Measurements from ENCODE around the gene NFATC3.

NFATC3 gene

GRCh38 chr16:68223072-68223471, 137.9 kb downstream of the NFATC3 start:
- TF ChIP-seq, protein P1, sequence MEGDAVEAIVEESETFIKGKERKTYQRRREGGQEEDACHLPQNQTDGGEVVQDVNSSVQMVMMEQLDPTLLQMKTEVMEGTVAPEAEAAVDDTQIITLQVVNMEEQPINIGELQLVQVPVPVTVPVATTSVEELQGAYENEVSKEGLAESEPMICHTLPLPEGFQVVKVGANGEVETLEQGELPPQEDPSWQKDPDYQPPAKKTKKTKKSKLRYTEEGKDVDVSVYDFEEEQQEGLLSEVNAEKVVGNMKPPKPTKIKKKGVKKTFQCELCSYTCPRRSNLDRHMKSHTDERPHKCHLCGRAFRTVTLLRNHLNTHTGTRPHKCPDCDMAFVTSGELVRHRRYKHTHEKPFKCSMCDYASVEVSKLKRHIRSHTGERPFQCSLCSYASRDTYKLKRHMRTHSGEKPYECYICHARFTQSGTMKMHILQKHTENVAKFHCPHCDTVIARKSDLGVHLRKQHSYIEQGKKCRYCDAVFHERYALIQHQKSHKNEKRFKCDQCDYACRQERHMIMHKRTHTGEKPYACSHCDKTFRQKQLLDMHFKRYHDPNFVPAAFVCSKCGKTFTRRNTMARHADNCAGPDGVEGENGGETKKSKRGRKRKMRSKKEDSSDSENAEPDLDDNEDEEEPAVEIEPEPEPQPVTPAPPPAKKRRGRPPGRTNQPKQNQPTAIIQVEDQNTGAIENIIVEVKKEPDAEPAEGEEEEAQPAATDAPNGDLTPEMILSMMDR (IDR thresholded peaks at IDR 0.05; ENCODE audit: low read depth, low read length) = no peak
- DNase-seq (ENCODE audit: extremely low read depth, low read depth) = no peak

GRCh38 chr16:68226116-68226515, 140.9 kb downstream of the NFATC3 start:
- TF ChIP-seq, protein P1 (IDR thresholded peaks at IDR 0.05; ENCODE audit: low read depth, low read length) = no peak
- no peak for DNase-seq (ENCODE audit: extremely low read depth, low read depth)

GRCh38 chr16:68227183-68227793, 142.1 kb downstream of the NFATC3 start:
- DNase-seq (ENCODE audit: extremely low read depth, low read depth) = no peak
- TF ChIP-seq, protein P1 (IDR thresholded peaks at IDR 0.05; ENCODE audit: low read depth, low read length) = no peak

DNA sequence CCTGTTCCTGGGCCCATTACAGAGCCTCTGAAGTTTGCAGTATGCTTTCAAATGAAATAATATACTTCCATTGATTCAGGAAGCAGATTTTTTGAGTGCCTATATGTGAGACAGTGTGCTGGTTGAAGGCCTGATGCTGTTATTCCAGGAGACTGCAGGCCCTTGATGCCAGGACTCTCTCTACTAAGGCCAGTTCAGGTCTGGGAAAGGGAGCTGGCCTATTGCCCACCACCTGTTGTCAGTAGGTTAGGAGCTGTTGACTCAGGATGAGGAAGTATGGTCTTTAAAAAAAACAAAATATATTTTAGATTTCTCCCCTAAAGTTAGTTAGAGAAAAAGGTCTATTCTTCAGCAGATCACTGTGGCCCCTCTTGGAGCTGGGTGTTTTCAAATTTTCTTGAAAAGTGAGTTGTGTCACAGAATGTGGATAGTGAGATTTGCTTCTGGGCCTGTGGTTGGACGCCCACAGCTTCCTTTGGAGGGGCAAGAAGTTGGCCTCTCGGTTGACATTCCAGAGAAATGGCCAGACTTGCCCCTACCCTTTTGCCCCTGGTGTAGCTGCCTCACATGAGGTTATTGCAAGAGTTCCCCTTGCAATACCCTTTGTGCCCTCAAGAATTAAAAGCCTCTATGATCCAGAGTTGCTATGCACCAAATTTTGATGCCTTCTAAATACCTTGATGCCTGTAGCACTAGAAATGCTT, 142.8 kb downstream of the NFATC3 start:
- DNase-seq (ENCODE audit: extremely low read depth, low read depth) = no peak
- TF ChIP-seq, protein P1 (IDR thresholded peaks at IDR 0.05; ENCODE audit: low read depth, low read length) = no peak

DNA sequence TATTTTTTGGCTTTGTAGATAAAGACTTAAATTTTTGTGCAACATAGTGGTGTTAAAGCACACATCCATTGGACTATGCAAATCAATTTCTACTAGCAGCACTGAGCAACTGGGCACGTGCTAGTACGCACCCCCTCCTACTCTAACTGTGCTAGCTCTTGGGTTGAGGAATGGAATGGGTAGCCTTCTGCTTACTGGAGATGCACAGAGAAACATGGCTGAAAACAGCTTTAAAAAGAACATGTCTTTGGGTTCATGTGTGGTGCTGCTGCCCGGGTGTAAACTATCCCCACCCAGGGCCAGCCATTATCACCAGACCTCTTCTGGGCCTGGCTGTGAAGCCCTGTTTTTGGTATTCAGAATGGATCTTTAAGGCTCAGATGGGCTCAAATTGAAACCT, 143.5 kb downstream of the NFATC3 start:
- no peak for DNase-seq (ENCODE audit: extremely low read depth, low read depth)

GRCh38 chr16:68229431-68230175, 144.4 kb downstream of the NFATC3 start:
- TF ChIP-seq, protein P1 (IDR thresholded peaks at IDR 0.05; ENCODE audit: low read depth, low read length) = peak; percentile 92
- peak; percentile 55 for DNase-seq (ENCODE audit: extremely low read depth, low read depth)

More for the DNA sequence above, 143.5 kb downstream of the NFATC3 start:
- TF ChIP-seq, protein P1 (IDR thresholded peaks at IDR 0.05; ENCODE audit: low read depth, low read length) = no peak

DNA sequence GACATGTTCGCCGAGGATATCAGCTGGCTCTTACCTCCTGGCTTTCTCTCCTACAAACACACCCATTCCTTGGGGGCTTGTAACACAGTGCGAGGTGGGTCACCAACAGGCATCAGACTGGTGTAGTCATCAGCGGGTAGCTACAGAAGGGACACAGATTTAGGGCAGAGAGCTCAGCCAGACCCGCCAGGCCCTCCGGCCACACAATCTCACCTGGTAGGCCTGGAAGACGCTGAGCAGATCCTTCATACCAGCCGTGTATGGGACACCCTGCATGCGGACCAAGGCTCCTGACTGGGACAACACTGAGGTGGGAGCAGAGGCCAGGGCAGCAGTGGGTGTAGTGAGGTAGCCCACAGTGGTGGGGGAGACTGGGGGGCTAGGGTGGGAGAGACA, 145.0 kb downstream of the NFATC3 start:
- TF ChIP-seq, protein P1 (IDR thresholded peaks at IDR 0.05; ENCODE audit: low read depth, low read length) = no peak

More for the DNA sequence above, 145.0 kb downstream of the NFATC3 start:
- no peak for DNase-seq (ENCODE audit: extremely low read depth, low read depth)

Measured in AG09319 (cell line).